Hypothalamus (tissue), 51 donors: ENCODE results near the gene EVC.

Experiments used
- DNase-seq, 51 donors: peaks; one replicate each; lab custom pipeline; 2025; lab: John Stamatoyannopoulos, UW

Gene EVC

GRCh38 chr4:5753766-5754528 is 42.9 kb downstream of the EVC start:
- no peak for DNase-seq

DNA sequence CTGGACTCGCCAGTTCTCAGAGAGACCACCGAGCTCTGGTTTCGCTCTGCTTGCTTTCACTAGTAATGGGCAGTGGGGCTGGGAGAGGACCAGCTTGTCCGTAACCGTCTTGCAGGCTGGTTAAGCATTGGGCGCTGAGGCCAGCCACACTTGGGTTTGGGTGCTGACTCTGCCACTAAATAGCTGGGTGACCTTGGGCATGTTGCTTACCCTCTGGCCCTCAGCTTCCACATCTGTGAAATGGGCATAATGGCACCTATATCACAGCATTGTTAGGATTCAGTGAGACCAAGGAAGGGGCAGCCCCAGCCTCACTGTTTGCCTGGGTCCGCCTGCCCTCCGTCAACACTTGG is 43.5 kb downstream of the EVC start:
- no peak for DNase-seq

DNA sequence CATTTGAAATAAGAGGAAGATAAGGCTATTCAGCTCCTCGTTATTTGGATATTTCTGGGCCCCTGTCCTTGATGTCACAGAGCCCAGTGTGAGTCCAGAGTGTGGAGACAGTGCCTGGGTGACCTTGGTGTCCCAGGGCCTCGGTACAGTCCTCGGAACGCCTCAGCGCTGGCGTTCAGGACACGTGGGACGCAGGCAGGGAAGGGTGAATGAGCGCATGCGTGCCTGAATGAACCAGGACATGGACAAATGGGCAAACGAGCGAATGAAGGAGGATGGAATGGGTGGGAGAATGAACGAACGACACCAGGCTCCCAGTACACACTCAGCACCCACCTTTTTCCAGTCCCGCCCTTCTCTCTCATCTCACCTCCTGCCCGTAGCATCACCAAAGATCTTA is 44.2 kb downstream of the EVC start:
- no peak for DNase-seq

DNA sequence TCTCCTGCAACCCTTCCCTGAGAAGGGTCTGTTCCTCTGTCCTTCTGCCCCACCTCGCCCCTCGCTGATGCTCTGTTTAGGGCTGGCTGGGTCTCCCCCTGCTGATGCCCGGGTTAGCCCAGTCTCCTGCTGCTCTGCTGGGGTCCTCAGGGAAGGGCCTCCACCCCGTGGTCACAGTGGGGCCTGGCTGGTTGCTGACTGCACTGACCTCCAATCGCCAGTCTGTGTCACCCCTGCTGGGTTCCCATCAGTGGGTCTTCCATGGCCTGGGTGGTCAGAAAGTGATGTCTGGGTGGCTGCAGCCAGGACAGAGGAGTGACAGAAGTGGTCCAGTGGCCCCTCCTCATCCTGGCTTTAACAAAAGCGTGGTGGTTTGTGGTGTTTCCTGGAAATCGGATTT is 44.7 kb downstream of the EVC start:
- no peak for DNase-seq

DNA sequence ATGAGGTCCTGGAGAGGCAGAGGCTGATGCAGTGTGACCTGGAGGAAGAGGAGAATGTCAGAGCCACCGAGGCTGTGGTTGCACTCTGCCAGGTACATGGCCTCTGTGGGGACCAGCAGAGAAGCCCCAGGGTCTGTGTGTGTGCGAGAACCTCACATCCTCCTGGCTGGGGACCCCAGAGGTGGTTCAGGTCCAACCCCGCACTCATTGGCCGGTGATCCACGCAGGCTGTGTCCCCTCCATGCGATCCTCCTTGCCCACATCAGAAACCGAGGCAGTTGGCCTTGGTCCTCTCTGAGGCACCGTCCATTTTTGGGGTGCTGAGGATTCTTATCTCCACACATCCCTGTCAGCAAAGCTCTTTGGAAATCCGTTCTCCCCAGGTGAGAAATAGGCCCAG is 45.3 kb downstream of the EVC start:
- no peak for DNase-seq

GRCh38 chr4:5757091-5757490 is 46.1 kb downstream of the EVC start:
- DNase-seq = no peak

DNA sequence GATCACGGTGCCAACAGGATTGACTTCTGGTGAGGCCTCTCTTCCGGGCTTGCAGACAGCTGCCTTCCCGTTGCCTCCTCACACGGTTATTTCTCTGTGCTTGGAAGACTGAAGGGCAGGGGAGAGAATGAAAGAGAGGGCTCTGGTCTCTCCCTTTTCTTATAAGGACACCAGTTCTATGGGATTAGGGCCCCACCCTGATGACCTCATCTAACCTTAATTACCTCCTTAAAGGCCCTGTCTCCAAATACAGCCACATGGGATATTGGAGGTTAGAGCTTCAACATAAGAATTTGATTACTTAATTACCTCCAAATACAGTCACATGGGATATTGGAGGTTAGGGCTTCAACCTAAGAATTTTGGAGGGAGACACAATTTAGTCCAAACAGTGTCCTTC is 46.5 kb downstream of the EVC start:
- DNase-seq = no peak

GRCh38 chr4:5757954-5758353 is 47.0 kb downstream of the EVC start:
- DNase-seq = no peak

DNA sequence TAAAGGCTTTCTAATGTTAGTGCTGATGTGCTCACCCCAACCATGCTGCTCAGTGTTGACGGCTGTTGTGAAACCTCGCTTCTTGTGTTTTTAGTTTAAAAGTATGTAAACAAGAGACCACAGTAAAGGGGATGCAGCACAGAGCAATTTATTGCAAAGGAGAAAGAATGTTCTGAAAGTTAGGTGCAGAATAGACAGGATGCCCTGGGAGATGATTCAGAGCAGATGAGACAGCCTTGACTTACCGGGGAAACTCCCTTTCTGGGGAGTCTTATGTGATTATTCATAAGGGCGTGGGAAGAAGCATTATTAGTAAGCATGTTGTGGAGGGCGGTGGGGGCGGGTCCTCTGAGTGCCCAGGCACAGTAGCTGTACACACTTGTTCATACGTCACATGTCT is 47.7 kb downstream of the EVC start:
- peak in 1 of 51 donors; percentile 4 for DNase-seq

DNA sequence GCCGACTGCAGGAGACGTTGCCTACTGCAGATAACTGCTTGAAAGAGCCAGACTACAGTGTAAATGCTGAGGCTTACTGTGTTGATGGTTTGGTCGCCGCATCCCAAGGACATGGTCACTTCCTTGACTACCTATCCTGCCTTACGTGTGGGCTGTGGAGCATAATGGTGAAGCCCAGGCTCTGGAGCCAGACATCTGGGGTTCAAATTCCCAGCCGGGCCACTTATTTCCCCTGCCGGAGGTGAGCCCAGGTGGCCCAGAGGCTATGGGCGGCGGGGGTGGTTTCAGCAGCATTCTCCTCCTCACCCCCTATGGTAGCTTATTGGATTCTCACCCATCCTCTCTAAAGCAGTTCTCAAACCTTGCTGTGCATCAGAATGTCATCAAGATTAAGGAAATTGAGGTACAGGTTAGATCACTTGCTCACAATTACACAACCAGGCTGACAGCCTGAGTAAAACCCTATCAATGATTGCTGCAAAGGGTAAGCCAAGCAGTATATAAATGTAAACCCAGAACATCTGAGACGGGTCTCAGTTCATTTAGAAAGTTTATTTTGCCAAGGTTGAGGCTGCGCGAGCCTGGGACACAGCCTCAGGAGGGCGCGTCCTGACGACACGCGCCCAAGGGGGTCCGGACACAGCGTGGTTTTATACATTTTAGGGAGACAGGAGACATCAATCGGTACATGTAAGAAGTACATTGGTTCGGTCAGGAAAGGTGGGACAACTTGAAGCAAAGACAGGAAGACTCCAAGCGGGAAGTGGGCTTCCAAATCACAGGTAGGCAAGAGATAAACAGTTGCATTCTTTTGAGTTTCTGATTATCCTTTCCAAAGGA is 48.5 kb downstream of the EVC start:
- DNase-seq = no peak

- no peak for DNase-seq
Measured at GRCh38 chr4:5760246-5760645, 49.2 kb downstream of the EVC start.

- DNase-seq = no peak
Measured at GRCh38 chr4:5760936-5761480, 50.0 kb downstream of the EVC start.

- no peak for DNase-seq
Measured at GRCh38 chr4:5770051-5770450, 59.0 kb downstream of the EVC start.

DNA sequence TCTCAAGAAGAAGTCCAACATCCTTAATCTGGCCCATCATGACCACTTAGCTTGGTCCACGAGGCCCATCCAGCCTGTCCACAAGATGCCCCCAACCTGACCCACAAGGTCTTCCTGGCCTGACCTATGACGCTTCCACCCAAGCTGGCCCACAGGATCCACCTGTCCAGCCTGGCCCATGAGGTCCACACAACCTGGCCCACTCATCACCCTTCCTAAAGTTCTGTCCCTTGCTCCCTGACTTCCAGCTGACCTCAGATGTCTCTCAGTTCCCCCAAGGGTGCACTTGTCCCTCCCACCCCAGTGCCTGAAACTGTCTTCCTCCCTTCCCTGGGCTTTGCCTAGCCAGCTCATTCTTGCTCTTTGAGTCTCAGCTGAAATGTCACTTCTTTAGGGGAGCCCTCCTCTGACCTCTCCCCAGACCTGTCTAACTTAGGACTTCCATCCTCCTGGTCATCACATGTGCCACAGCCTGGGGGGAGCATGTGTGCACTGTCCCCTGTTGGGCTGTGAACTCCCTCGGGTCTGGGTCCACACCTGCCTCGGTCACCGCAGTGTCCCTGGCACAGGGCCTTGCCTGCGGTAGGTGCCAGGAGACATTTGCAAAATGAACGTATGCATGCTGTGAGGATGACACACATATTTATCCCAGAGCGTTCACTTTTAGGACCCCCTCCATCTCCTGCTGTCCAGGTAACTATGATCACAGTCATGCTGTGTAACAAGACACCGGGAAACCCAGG is 61.7 kb downstream of the EVC start:
- no peak for DNase-seq

DNA sequence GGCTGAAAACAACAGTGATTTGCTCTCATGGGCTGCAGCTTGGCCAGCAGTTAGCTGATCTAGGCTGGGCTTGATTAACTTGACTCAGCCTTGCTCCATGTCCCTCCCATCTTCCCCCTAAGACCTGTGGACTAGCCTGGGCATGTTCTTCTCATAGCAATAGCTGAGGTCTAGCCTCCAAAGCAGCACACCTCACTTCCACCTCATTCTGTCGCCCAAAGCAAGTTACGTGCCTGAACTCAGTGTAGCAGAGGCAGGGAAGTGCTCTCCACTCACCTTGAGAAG is 62.2 kb downstream of the EVC start:
- no peak for DNase-seq

- DNase-seq = no peak
Measured at GRCh38 chr4:5774416-5775036, 63.5 kb downstream of the EVC start.

DNA sequence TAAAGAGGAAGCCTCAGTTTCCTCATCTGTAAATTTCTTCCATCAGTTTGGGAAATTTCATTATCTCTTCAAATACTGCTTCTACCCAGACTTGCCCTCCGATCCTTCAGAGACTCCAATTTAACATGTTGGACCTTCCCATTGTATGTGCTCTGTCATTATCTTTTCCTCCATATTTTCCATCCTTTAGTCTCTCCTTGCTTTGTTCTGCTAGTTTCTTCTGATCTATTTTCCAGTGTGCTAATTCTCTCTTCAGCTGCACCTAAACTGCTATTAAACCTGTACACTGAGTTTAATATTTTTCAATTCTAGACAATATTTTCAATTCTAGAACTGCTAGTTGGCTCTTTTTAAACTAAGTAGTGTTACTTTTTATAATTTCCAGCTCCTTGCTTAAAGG is 65.5 kb downstream of the EVC start:
- DNase-seq = no peak

- no peak for DNase-seq
Measured at GRCh38 chr4:5780831-5781480, 70.0 kb downstream of the EVC start.

DNA sequence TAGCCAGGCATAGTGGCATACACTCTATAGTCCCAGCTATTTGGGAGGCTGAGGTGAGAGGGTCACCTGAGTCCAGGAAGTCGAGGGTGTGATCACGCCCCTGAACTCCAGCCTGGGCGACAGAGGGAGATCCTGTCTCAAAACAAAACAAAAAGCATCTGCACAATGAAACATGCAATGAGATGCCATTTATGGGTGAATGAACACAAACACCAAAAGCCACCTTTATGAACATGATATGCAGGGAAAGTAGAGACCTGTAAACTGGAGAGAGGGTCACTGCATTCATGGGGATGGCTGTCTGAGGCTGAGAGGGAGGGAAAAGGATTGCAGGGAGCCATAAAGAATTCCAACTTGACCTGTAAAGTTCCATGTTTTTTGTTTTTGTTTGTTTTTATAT is 70.7 kb downstream of the EVC start:
- no peak for DNase-seq

DNA sequence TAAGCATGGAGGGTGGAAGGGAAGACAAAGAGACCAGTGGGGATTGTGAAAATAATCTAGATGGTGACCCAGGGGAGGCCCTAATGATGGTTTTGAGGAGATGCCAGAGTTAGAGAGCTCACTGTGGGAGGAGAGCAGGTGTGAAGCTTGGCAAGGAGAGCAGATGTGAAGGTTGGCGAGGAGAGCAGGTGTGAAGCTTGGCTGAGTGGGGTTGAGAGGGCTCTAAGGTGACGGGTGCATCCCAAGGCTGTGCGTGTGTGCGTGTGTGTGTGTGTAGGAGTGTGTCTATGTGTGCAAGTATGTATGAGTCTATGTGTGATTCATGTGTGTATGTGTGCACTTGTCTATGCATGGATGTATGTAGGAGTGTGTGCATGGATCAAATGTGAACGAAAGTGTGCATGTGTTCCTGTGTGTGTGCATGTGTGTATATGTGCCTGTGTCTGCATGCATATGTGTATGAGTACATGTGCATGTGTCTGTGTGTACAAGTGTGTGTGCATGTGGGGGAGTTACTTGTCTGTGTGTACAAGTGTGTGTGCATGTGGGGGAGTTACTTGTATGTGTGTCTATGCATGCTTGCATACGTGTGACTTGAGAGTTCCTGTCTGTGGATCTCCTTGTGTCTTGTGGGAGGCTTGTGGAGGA is 72.0 kb downstream of the EVC start:
- no peak for DNase-seq
